COLO668 (cell line): ENCODE data around the gene KCNH5.
A peak's percentile ranks its signal among the peaks of the same experiment; 100 is the strongest.

Experiments
- DNase-seq: peaks from one replicate; lab custom pipeline; 2025; ENCODE audit not compliant: unreplicated experiment; lab: John Stamatoyannopoulos, UW

KCNH5 gene

DNA sequence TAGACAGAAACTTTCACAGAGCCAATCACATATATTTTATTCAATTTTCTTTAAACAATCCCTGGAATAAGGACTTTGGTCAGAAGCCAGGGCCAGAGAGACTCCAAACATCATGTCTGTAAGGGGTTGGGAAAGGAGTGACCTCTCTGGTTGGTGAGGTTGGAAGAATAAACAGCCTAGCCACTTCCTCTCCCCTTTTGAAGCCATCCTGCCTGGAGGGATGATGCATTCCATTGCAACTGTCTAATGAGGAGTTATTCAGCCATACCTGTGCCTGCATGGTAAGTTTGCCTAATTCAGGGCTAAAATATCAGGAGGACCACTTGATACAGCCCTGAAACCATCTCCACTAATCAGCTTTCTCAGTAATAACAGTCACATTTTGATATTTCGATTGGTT lies 299.8 kb downstream of the KCNH5 start:
- DNase-seq, result no peak

DNA sequence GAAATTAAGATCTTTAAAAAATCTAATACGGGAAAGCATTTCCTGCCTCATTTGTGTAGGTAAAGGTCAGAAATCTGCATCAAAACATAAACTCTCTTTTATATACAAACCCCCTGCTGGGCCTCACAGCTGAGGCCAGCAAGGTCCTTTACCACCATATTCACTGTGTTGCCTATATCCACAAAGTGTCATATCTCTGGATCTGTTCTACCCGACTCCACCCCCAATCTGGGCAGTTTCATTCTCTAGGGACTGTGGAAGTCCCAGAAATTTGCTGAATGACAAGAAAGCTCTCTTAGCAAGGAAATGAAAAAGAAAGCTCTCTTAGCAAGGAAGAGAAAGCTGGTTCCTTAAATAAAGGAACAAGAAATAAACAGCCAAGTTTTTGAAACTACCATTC lies 301.7 kb downstream of the KCNH5 start:
- DNase-seq, result no peak

DNA sequence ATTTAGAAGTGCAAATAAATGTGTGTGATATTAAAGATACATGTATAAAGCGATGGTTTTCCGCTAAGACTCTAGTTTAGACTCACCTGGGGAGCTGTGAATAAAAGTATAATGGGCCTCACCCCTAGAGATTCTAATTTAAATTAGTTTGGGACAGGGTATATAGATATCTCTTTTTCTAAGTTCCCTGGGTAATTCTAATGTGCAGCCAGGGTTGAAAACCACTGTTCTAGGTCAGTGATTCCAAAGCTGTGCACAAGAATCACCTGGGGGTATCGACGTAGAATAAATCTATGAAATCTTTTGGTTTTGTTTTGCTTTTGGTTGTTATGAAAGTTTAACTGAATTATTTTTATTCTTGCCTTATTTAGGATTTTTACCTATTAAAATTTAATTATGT lies 302.1 kb downstream of the KCNH5 start:
- no peak for DNase-seq

DNA sequence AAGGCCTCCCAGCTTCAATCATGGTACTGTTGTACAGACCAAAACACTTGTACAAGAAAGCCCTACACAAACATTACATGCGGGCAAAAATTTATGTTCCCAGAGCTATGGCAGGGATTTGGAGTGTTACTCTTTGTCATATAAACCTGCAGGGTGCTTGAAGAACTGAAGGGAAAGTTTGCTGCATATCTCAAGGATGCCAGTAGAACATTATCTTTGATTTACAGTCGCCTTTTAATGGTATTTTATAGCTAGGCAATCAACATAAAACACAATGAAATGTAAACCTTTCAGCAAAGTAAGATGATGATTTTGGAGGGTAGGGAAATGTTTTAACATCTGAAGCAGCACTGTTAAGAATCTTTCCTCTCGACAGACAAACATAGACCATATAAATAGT lies 305.6 kb downstream of the KCNH5 start:
- DNase-seq, result no peak

DNA sequence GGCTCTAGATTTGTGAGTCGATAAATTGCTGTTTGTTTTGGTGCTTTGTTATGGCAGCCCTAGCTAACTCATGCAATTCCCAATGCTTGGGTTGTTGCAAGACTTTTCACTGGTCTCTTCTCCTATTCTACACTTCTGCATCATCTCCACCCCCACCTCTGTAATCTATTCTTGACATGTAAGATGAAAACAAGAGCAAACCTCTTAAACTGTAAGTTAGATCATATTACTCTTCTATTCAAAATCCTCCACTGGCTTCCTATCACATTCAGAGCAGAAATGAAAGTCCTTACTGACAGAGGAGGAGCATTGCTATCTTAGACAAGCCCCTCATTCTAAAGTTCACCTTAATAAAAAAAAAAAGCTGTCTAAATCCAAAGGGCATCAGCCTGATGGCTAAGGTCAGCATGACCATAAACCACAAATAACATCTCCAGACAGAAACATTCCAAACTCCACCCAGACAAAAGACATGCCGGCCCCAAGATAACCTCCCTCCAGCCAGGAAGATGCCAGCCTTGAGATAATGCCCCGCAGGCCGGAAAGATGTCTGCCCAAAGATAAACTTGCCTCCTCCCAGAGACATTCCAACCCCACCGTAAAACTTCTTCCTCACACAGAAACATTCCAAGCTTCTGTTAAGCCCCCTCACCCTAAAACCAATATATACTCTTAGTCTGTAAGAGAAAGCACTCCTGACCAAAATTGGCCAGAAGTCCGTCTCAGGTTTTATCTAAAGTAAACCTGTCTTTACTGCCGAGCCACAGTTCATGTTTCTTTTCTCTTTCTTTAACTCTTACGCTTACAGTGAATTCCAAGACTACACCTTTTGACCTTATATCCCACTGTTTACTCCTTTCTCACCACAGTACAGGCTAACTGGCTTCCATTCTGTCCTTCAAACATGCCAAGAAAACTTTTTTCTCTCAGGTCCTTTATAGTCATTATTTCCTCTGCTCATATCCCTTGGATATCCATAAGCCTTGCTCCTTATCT lies 308.9 kb downstream of the KCNH5 start:
- no peak for DNase-seq

DNA sequence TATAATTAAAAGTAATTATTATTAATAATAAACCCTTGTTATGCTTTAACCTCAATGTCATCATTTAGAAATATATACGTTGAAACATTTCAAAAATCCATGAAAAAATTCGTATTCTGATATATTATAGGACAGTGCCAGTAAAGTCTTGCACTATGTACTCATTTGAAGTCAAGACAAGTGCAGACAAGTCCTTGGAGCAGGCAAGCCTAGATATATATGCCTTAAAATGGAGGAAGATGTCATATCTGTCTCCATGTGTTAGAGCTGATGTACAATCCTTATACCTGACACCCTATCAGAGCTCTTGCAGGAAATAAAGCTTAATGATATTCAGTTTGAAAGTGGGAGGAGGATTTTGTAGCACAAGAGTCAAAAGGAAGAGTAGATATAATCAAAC lies 310.4 kb downstream of the KCNH5 start:
- no peak for DNase-seq

DNA sequence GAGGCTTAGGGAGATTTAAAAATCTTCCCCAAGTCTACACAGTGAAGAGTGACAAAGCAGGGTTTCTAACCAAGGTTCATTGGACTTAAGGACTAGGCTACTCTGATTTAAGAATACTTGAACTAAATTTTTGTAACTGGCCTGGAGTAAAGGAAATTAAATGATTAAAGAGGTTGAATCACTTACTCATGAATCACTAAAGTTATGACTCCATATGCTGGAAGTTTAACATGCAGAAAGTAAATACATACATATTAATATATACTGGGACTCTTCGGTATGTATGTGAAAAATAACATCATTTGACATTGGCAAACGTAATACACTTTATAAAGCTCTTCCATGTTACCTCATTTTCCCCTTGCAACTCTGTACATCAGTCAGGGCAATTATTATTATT lies 322.9 kb downstream of the KCNH5 start:
- DNase-seq, result no peak

DNA sequence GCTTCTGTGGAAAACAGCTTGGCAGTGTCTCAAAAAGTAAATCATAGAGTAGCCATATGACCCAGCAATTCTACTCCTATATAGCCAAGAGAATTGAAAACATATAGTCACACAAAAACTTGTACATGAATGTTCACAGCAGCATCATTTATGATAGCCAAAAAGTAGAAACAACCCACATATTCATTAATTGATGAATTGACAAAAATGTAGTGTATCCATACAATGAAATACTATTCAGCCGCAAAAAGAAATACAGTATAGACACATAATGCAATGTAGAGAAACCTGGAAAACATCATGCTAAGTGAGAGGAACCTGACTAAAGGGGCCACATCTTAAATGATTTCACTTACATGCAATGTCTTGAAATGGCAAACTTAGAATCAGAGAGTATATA lies 326.6 kb downstream of the KCNH5 start:
- DNase-seq, result no peak

DNA sequence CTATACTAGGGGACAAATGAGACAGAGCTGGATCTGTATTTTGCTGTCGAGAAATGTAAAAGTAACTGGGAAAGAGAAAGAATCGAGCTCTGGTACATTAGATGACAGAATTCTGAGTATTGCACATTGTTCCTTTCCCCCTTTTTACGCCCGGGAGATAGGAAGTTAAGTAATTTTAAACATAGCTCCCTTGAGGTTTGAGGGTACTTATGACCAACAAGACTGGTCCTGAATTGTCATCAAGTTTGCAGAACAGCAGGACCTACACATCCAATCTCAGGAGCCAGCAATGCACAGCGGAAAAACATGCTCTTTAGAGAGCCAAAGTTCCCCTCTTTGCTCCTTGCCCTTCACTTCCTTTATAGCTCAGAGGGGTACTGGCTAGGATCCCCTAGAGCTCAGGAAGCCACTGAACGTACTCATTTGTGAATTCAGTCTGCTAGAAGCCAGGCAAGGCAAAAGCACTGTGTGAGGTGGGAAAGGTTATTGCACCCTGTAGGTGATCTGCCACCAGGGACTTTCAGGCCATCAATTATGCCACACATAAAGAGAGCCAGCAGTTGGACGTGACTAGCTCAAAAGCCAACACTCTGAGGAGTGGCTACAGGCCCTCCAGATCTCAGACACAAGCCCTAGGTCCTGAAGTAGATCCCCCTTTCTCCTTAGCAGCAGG lies 333.8 kb downstream of the KCNH5 start:
- DNase-seq, result no peak

DNA sequence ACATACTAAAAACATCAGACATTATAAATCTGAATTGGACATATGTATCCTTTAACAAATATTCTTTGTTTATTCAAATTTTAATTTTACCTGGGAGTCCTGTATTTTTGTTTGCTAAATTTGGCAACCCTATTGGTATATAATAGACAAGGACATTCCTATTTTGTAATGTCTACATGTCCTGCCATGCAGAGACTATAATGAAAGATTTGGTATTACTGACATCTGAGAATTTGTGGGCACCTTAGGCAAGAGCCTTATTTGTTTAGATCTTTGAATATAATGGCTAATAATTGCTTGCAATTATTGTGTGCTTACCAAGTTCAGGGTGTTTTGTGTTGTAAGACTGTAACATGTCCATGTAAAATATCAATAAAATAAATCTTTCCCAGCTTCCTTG lies 334.4 kb downstream of the KCNH5 start:
- no peak for DNase-seq

DNA sequence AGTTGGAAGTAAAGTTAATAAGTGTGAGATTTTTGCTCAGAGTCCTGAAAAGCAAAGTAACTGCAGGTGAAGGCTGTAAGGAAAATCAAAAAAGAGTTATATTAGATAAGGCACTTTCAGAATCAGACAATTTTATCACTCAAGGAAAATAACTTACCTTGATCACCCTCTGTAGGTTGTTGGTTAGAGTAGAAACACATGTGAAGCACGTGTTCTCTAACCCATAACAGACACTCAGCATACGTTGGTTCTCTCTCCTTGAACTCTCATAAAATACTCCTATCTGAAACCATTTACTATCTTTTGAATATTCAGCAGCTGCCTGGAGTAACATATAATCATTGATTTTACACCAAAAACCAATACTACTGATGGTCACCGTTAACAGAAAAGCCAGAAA lies 335.5 kb downstream of the KCNH5 start:
- no peak for DNase-seq

DNA sequence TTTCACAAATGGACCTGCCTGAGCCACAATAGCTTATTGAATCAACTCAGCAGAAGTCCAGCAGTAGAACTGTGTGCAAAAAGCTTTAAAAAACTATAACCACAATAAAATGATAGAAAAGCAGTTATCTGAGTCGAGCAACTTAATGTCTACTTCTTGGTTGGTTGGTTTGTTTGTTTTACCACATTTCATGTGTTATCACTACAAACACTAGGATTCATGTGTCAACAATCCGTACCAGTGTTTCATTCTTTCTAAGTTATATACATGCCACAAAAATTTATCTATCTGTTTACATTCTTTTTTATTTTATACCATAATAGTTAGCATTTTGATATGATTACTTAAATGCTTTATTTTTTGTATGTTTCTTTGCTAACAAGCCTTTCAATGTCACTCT lies 339.0 kb downstream of the KCNH5 start:
- no peak for DNase-seq

DNA sequence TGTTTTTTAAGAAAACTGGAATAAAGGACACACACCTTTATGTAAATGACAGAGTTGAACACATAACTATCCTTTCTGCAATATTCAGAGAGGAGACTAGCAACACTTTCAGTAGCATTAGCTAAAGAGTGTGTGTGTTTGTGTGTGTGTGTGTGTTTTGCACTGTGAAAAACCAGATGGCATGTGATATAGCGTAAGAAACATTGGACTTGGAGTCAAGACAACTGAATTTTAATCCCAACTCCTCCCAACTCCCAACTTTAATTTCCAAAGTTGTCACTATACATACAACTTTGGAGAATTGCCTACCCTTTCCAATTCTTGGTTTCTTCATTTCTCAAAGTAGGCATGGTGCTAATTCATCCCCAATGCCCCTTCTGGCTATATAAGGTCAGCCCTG lies 347.8 kb downstream of the KCNH5 start:
- no peak for DNase-seq

DNA sequence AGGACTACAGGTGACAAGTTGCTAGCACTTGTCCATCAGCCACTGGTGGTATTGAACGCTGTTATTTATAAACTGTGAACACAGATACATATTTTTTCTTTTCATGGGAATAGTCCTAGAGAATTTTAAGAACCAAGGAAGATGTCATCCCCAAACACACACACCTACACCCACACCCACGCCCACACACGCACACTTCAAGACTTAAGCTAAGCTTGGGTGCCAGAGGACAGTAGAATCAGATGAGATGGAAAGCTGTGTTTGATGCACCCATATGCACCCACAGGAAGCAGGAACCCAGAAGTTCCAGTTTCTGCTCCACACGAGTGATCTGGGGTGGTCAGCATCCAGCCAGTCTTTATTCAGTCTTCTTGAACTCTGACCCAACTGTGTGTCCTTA lies 348.3 kb downstream of the KCNH5 start:
- no peak for DNase-seq

DNA sequence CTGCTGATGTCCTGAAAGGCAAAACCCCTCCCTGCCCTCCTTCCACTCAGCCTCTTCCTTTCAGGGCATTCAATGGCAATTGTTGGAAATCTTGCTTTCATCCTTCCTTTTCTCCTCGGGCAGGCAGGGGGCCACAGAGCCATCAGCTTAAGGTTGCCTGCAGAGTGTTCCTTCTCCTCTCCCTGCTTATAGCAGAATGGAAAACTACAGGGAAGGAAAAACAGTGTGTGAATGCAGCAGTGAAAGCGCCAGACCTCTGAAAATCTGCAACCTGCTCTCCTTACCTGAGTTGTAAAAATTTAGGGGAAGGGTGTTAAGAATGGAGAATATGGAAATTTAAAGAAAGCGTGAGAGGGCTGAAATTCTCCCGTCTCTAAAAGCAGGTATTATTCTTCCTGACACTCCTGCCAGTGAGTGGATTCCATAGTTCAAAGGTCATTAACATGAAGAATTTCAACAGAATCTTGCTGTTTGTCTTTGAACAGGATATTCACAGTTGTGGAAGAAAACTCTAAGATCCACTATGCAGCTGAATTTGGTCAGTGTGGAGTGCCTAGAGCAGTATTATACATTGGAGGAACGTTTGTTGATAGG lies 348.8 kb downstream of the KCNH5 start:
- no peak for DNase-seq

DNA sequence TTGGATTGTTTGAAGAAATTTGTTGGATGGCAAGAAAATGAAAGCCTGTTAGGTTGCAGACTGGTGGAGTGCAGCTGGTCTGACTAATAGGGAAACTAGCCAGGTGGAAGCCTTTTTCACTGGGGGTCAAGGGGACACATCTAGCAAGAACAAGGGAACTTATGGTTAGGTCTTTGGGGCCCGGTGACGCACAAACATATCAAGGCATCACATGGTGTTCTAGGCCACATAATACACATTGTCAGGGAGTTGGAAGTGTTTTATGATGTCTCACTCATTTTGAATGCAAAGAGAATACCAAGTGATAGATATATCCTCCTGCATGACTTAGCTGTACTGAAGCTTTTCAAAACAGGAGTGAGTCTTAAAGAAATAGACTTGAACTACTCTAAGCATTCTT lies 351.2 kb downstream of the KCNH5 start:
- no peak for DNase-seq

DNA sequence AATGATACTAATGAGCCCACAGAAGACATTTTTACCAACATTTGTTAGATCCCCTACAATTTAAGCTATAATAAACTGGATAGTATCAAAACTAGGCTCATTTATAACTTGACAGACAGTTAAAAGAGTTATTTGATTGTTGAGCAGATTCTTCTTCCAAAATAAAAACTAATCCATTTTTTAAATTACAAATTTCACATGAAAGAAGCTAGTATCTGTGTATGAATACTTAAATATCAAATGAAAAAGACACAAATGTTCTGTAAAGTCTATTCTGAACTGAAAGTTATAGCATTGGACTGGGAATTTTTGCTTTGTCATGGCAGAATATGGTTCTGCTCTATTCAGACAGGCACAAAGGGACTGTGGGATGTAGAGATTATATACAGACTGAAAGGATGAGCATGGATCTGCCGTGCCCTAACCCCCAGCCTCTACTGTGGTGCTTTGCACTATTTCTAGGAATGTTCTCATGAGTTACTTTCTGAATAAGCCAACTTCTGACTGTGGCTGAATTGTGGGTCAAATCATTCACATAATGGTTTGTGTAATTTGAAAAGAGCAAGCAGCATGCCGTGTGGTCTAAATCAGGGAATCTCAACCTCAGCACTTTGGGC lies 352.7 kb downstream of the KCNH5 start:
- no peak for DNase-seq

DNA sequence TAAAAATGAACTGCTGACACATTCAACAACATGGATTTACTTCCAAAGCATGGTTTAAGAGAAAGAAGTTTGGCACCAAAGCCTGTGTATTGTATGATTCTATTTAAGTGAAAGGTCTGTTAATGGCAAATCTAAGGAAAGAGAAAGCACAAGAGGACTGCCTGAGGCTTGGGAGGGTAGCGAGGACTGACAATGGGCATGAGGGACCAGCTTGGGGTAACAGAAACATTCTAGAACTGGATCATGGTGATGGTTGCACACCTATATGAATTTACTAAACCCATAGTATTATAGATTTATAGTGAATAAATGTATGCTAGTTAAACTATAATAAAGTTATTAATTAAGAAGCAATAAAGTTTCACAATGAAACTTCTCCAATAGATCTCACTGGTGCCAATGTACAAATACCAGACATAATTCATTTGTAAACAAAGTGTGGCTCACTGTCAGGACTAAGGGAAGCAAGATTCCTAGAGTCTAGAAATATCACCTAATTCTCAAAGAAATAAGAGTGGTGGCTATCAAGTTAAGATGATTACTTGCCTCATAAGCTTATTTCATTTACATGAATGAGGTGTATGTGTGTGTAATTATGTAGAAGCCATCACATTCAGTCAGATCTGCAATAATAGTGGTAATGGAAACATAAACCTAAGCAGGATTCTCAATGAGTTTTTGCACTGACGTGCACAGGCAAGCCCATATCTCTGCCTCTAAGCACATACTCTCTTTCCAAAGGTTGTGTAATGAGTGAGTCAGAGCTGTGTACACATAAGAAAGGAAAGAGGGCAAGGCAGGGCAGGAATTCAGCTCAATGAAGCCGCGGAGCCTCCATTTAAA lies 353.4 kb downstream of the KCNH5 start:
- peak; percentile 69 for DNase-seq

DNA sequence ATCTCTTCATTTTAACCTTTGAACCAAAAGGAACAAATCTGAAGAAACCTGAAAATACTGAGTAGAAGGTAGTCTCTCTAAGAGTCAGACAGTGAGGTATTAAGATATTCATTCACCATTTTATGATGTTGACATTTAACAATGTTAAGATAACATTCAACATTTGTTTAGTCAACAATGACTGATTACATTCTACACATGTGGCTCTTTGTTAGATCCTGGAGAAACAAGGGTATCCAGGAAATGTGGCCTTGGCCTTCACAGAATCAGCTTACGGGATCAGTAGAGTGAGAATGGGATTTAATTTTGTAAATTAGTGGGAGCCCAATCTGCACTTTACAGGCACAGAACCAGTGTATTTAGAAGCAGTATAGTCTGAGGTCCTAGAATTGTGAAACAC lies 355.5 kb downstream of the KCNH5 start:
- DNase-seq, result peak; percentile 17

DNA sequence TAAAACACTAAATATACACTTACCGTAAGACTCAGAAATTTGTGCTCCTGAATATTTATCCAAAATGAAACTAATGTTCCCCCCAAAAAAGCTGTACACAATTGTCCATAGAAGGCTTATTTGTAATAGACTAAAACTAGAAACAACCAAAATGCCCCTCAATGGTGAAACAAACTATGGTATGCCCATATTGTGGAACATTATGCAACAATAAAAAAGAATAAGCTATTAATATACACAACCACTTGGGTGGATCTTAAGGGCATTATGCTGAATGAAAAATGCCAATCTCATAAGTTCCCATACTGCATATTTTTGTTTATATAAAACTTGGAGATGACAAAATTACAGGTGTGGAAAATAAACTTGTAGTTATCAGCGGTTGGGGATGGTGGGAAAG lies 357.4 kb downstream of the KCNH5 start:
- DNase-seq, result no peak

DNA sequence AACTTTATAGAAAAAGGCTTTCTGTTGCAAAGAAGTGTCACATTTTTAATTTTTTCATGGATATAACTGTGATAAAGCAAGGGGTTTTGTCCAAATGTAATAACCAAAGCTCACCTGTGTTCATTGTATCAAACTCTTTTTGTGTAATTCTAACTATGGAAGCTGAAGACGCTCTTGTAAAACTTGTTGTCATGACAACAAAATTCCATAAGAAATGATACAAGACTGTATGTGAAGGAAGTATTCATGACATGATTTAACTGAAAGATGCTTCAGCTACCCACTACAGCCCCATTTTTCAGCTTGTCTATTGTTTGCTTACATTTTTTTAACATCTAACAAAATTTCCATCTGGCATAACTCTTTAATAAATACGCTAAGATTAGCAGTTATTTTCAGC lies 360.9 kb downstream of the KCNH5 start:
- DNase-seq, result no peak
